GM15510 (cell line): Measurements from ENCODE around the gene TBP.
A peak's percentile ranks its signal among the peaks of the same experiment; 100 is the strongest.

Source experiments
- POLR2A ChIP-seq: IDR thresholded peaks from 3 replicates; pipeline ENCODE4 v1.6.1; 2011; ENCODE audit warnings: borderline replicate concordance; ENCODE audit not compliant: insufficient read length; ENCODE audit errors: extremely low read depth

Gene TBP

DNA sequence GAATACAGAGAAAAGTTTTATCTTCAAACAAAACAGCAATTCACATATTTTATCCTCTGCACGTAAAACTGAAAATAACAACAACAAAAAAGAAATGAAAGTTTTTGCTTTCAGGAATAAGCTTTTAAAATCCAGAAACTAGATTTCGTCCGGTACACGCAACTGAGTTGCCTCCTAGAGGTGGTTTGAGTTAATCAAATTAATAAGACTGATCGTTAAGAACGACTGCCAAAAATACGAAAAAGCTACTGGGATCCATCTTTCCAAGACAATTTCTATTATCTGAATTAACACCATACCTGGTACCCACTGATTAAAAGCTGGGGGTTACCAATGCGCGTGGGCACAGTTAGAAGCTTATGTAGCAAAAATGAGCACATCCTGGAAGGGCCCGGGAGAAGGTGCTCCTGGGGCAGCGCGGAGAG, 29.6 kb downstream of the TBP start:
- no peak for TF ChIP-seq POLR2A

DNA sequence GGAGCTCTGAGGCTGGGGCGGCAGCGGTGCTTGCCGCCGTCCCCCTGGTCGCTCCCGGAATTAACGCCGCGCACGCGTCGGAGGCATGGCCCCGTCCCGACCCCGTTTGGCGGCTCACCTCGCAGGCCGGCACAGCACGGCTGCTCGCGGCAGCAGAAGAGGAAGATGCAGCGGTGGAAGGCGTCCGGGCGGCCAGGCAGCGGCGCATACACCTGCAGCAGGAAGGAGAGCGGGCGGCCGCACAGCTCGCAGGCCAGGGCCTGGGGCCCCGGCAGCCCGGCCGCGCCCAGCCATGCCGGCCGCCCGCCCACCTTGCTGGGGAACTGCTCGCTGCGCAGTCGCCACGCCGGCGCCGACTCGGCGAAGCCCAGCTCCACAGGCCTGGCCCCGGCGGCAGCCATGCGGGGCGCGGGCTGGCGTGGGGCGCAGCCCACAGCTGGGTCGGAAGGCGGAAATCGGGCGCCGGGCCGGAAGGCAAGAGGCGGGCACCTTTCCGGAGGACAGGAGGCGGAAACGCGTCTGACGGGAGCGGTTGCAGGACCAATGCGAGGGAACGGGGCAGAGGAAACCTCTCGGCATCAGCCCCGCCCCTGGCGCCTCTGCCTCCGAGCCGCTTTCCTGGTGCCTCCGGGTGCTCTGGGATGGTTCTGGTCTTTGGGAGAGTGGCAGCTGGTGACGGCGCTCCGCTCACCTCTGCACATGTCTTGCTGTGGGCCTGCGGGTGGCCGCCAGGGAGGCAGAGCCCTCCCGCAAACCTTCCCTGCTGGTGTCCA, 30.2 kb downstream of the TBP start, which contains the start of gene PDCD2:
Gene PDCD2, minus strand, starts transcription at position 457 of the 773 bp plus-strand sequence. Its CDS starts 56 bp downstream, at position 401.
- peak; percentile 97 for TF ChIP-seq POLR2A

GRCh38 chr6:170584954-170585498, 30.9 kb downstream of the TBP start:
- no peak for TF ChIP-seq POLR2A

DNA sequence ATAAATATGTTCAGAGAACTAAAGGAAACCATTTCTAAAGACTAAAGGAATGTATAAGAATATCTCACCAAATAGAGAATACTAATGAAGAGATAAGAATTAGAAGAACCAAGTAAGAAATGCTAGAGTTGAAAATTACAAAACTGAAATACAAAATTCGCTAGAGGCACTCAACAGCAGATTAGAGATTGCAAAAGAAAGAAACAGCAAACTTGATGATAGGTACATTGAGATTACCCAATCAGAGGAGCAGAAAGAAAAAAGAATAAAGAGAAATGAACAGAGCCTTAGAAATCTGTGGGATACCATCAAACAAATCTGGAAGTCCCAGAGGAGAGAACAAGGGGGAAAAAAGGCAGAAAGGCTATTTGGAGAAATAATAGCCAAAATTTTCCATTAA, 36.6 kb downstream of the TBP start:
- no peak for TF ChIP-seq POLR2A

- no peak for TF ChIP-seq POLR2A
These were observed 42.3 kb downstream of the TBP start for GRCh38 chr6:170596426-170596825.

DNA sequence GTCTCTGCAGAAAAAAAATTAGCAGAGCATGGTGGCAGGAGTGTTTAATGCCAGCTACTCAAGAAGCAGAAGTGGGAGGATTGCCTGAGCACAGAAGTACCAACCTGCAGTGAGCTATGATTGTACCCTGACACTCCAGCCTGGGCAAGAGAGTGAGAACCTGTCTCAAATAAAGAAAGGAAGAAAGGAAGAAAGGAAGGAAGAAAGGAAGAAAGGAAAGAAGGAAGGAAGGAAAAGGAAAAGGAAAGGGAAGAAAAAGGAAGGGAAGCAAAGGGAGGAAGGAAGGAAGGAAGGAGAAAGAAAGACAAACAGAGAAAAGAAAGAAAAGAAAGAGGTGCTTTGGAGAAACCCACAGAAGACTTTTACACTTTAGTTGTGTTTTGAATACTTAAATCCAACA, 43.1 kb downstream of the TBP start:
- no peak for TF ChIP-seq POLR2A

DNA sequence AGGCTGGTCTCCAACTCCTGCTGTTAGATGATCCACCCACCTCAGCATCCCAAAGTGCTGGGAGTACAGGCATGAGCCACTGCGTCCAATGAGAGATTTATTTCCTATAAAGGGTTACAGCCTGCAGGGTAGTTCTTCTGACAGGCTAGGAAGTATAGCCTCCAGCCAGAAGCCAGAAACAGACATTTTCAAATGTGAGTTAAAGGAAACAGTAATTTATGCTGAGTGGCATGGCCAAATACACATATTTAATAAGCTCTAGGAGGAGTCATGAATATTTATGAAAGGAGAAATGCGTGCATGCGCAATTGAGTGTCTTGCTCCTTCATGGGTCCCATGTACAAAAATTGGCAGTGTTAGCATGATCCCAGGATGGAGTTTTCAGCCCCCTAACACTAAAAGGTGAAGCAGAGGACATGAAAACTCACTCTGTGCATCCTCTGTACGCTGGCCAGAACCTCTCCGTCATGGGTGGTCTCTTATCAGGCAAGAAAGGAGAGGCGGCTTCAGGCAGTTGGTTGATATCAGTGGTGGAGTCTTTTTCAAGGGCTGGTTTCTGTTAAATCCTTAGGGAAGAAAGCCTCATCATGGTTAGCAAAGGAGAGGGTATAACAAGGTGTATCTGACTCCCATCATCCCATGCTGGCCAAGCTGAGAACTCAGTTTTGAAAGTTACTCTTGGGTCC, 51.5 kb downstream of the TBP start:
- TF ChIP-seq POLR2A: no peak
